Skin epidermis (tissue), 12 donors: ENCODE data around the gene NLK.

Experiments used
- H3K27ac ChIP-seq, 21 experiments: fragments of 200-600 bp; sonication (generic) in 11 of 21; one replicate each; pipeline ENCODE4 v1.5.0; 2020; ENCODE audit warnings: mild to moderate bottlenecking in 3 of 21, inconsistent platforms in 2 of 21, moderate library complexity in 2 of 21
- H3K4me3 ChIP-seq, 7 experiments: fragments of 200-600 bp; sonication (generic) in 2 of 7; one replicate each; pipeline ENCODE4 v1.5.0; 2020; ENCODE audit warnings: inconsistent platforms in 2 of 7, mild to moderate bottlenecking in 2 of 7, moderate library complexity in 1 of 7

The NLK gene

DNA sequence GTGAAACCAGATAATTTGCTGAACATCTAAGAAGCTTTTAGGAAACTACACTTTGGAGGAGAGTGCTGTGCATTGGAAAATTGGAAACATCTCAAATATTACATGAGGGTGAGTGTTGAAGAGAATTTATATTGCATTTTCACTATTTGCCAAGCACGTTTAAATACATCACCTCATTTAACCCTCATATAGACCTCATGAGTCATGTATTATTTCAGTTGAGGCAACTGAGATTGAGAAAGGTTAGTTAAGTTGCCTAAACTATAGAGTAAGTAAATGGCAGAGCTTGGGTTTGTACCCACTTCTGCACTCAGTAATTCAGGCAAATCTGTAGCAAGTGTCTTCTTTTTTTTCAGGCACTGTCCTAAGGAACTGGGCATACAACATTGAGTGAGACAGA, 3.7 kb upstream of the NLK start:
- Histone ChIP-seq H3K4me3 (no peak overlapping the region), H3K27ac (no peak overlapping the region)

DNA sequence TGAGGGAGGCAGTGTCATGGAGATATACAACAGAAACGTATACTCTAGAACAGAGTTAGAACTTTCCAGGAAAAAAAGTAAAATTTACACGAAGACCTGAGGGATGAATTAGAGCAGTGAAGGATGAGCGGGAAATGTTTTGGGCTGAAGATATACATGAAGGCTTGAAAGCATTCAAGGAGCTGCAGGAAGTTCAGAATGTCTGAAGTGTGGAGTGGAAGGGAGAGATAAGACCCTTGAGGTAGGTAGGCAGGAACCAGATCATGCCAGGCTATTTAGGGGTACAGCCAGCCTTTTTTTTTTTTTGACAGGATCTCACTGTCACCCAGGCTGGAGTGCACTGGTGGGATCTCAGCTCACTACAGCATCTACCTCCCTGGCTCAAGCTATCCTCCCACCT, 3.2 kb upstream of the NLK start:
- no peak overlapping the region for H3K27ac ChIP-seq

DNA sequence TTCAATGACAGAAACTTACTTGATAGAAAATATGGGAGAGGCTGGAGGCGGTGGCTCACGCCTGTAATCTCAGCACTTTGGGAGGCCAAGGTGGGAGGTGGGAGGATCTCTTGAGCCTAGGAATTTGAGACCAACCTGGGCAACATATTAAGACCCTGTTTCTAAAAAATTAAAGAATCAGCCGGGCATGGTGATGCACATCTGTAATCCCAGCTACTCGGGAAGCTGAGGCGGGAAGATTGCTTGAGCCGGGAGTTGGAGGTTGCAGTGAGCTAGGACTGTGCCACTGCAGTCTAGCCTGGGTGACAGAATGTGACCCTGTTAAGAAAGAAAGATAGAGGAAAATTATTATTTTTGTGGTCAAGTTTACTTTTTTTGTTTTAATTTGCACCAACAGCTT, 2.1 kb upstream of the NLK start:
- peak overlapping the region in 5 of 7 experiments; percentile 1 to 94 (median 92) for H3K4me3 ChIP-seq
- no peak overlapping the region for H3K27ac ChIP-seq

More for the DNA sequence above, 3.2 kb upstream of the NLK start:
- H3K4me3 ChIP-seq = no peak overlapping the region

DNA sequence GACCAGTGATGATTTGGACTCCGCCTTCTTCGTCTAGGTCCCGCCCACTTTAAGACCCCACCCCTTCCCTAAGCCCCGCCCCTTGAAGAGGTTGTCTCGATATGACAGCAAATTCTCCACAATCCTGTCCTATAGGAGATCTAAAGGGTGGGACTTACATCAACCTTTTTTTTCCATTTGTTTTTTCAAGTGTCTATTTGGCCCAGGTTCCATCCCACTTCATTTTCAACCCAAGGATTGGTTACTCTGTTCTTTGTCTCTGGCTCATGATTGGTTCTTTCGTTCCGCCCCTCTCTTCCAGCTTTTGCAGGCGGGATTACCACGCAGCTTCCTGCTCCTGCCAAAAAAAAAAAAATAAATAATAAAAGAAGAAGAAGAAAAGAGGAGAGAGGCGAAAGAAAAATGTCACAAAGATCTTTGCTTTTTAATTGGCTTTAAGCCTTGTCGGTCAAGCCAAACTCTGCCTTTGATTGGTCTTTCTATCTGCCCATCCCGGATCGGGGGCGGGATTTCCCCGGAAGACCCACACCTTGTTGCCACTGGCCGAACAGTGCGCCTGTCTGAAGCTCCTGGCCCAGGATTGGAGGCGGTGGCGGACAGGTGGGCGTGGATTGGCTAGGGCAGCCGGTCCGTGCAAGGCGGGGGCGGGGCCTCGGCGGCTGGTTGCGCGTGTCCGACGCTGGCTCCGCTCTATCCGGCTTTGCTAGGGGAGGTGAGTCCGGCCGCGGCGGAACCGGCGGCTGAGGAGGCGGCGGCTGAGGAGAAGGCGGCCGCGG, 1.2 kb upstream of the NLK start:
- peak overlapping the region; percentile 55 to 97 (median 92) for H3K4me3 ChIP-seq
- H3K27ac ChIP-seq = peak overlapping the region; percentile 68 to 97 (median 94)

DNA sequence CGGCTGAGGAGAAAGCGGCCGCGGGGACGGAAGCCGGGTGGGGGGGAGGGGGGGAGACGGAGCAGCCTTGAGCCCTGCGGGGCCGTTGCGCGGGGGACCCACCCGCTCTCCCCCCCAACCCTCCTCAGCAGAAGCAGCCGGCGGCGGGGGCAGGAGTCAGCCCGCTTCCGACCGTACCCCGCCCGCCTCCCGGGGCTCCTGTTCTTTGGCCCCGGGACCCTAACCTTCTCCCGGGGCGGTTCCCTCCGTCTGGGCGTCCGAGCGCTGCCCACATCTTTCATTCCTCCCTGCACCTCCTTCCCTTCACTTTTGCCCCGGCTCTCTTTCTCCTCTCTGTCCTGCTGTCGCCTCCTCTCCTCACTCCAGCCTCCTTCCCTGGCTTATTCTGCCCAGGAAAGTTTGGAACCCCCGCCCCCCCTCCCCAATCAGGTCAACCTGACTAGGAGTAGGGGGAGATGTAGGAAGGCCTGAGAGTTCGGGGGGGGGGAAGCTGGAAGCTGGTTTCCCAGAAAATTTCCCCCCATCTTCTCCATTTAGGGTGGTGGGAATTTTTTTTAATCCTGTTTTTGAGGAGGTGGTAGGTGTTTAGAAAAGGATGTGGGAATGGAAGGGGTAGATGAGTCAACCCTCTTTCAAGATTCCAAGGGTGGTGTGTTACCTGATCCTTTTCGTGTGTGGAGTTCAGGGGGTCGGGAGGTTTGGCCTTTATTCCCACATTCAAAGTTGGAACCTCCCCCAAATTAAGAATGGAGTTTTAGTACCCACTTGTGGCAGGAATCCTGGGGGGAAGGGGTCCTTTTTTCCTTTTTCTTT, 427 bp upstream of the NLK start:
- Histone ChIP-seq H3K27ac (peak overlapping the region; percentile 68 to 97 (median 94)), H3K4me3 (peak overlapping the region; percentile 55 to 97 (median 92))

DNA sequence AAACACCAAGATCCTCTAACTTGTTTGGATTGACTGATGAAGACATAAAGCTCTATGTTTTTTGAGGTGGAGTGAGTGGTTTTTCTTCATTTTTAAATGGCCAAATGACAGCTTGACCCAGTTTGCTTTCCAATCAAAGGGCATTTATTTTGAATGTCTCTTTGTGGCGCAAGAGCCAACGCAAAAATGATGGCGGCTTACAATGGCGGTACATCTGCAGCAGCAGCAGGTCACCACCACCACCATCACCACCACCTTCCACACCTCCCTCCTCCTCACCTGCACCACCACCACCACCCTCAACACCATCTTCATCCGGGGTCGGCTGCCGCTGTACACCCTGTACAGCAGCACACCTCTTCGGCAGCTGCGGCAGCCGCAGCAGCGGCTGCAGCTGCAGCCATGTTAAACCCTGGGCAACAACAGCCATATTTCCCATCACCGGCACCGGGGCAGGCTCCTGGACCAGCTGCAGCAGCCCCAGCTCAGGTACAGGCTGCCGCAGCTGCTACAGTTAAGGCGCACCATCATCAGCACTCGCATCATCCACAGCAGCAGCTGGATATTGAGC, 329 bp downstream of the NLK start:
- Histone ChIP-seq H3K27ac (peak overlapping the region in 3 of 21 experiments; percentile 87 to 97 (median 94)), H3K4me3 (peak overlapping the region in 4 of 7 experiments; percentile 92 to 97 (median 93))

DNA sequence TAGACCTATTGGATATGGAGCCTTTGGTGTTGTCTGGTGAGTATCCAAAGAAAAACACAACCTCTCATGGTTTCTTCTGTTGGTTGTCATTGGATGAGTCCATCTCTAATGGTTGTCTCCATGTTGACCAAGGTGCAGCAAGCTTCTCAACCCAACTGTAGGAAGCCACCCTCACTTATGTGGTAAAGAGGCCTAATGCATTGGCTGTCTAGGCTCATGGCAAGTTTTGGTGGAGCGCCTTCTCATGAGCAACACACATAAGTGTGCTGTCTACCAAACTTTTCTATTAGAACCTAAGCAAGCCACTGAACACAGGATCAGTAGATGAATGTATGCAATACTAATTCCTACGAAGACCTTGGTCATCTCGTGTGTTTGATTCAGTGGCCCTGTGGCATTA, 819 bp downstream of the NLK start:
- Histone ChIP-seq H3K4me3 (no peak overlapping the region), H3K27ac (no peak overlapping the region)

DNA sequence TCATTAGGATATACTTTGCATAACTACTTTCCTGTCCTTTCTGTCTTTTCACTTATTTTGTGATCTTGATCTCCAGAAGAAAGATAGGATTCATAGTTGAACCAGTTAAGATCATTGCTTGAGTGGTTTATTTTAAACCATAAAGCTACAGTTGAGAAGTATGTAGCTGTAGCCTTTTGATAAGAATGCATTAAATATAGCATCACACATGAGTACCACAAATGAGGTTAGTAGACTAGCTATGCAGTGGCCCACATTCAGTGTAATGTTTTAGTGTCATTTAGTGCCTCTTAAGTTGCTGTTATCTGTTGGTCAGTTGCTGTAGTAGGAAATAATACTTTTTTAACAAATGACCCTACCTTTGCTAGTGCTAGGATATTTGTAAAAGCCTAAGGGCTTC, 1.3 kb downstream of the NLK start:
- Histone ChIP-seq H3K27ac (no peak overlapping the region), H3K4me3 (no peak overlapping the region)

DNA sequence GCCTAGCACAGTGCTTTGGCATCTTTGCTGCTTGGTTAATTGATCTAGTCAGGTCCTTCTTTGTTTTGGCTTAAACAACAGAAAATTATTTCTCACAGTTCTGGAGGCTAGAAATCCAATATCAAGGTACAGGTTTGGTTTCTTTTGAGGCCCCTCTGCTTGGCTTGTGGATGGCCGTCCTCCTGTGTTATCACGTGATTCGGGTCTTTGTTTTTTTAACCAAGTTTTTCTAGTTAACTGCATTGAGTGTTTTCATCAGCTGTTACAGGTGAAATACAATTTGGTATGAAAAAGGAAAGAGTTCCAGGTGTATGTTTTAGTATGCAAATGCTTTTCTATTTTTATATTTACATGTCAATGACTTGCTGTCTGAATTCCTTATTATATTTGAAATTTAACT, 2.8 kb downstream of the NLK start:
- H3K4me3 ChIP-seq = no peak overlapping the region
- H3K27ac ChIP-seq = no peak overlapping the region

DNA sequence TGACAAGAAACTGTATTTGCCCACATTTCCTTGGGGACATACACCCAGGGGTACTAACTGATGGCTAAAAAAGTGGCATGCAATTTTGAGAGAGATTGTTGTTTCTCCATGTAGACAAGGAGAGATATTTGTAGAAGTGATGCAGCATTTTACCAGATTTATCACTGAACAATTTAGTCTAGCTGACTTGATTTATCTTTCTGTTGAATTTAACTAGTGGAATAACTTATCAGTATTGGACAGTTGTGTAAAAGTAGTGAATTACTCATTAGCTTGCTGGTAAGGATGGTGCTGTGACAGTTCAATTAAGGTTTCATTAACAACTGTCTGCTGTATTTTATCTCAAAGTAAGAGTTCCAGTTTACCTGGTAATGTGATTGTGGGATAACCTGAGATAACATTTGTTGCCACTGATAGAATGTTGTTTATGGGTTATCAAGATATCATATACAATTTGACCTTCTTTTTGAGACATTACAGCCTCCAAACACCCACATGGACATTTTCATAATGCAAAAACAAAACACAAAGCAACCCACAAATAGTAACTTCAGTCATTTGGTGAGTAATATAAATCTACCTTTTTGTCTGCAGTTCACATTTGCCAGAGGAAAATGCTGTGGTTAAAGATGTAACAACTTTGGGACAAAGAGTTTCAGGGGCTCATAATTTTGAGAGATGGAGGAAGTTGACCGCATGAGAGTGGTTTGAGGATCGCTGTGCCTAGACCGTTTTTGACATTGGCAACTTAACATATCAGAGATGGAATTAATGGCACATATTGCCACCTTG, 3.8 kb downstream of the NLK start:
- no peak overlapping the region for H3K4me3 ChIP-seq
- H3K27ac ChIP-seq = no peak overlapping the region

DNA sequence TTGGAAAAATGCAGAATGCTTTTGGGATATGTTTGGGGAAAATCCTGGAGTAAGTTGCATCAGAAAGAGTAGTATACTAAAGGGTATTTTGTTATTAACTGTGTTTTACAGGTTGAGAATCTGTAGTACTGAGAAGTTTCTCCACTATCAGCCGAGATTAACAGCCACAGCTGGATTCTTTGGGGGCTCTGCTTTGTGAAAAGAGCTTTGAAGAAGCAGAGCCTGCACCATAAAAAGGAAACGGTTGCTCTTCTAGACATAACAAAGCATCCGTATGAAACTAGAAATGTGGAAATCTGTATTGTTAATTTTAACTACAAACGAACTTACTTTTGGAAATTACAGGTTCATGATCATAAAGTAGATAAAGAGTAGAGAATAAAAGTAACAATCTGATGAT, 5.3 kb downstream of the NLK start:
- Histone ChIP-seq H3K27ac (no peak overlapping the region), H3K4me3 (no peak overlapping the region)

DNA sequence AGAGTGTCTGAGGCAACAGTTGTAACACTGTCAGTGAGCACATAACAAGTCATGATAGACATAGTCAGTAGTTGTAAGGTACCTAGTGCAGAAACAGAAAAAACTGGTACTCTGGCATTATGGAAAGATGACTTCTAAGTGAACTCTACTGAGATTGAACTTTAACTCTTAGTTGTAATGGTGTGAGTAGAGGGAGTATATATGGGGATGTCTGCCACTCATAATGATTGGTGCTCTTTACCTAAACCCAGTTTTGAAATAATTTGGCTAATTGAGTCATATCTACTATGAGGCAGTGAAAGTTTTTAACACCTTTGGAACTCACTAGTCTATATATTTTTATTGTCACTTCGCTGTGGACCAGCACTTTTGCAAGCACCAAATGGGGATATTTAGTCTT, 6.6 kb downstream of the NLK start:
- Histone ChIP-seq H3K4me3 (no peak overlapping the region), H3K27ac (no peak overlapping the region)

DNA sequence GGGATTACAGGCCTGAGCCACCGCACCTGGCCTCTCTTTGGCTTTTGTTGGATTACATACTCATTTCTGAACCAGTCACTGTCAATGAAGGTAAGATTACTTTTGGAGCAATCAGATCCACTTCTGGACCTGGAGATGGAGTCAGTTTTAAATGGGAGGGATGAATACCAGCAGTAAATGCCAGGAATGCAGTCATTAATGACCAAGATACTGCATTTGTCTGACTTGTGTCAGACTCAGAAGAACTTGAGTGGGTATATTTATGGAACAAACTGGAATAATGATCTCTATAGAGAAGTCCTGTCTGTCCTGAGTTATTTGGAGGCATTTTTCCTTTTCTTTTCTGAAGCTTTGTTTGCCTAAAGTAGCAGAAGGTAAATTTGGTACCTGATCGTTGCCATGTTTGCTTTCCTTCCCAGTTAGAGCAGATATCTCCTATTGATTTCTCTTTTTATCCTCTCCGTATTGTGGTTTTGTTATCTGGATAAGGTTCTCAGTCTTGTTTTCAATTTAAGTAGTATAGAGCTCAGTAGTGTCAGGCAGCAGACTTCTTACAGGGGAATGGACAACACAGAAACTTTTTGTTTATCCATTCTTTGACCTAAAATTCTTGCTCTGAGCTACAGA, 10.7 kb downstream of the NLK start:
- Histone ChIP-seq H3K4me3 (no peak overlapping the region), H3K27ac (no peak overlapping the region)

DNA sequence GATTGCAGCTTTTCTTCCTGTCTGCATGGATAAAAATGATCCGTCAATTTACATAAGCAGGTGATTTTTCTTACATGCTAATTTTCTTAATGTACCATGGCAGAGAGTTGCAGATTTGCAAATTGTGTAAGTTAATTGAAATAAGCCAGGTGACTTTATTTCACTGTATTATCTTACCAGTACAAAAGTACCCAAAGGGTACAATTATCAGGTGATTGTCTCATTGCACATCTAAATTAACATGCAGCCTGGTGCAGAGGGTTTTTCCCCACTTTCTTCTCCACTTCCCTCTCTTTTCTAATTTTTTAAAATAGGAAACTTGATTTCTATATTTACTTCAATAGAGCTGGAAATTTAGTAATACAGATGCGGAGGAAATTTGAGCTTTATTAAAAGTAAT, 11.2 kb downstream of the NLK start:
- H3K27ac ChIP-seq = no peak overlapping the region
- no peak overlapping the region for H3K4me3 ChIP-seq

DNA sequence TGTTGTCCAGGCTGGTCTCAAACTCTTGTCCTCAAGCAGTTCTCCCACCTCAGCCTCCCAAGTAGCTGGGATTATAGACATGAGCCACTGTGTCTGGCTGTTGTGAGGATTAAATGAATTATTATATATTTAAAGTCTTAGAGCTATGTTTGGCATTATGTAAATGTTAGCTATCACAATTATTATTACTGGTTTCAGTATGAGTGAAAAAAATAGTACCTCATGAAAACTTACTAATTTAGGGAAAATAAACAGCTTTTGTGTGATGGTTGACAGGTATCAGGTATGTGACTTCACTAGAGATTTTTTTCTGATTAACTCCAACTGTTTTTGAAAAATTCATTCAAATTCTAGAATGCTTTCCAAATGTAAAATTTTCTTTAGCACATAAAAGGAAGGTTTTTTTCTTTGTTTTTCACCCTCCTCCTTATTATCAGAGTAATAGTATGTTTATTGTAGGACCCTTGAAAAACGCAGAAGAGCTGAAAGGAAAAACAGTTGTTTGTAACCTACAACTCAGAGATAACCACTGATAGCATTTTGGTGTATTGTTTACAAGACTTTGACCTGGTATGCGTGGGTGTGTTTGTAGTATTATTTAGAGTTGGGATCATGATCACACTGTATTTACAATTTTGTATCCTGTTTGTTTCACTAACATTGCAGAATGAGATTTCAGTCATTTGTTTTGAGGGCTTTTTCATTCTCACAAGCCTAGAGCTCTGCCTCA, 13.2 kb downstream of the NLK start:
- no peak overlapping the region for H3K4me3 ChIP-seq
- no peak overlapping the region for H3K27ac ChIP-seq

DNA sequence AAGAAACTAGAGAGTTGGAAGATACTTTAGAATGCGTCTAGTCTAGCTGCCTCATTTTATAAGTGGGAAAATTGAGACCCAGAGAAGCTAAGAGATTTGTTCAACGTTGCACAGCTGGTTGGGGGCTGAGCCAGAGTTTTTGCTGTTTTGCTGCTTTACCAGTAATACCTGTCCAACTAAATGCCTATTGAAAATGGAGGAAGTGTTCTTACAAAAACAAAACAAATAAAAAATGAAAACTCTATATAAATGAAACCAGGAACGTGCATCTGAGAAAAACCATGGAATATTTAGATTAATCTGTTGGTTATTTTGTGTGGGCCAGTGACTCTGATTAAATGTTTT, 13.8 kb downstream of the NLK start:
- Histone ChIP-seq H3K27ac (no peak overlapping the region), H3K4me3 (no peak overlapping the region)

DNA sequence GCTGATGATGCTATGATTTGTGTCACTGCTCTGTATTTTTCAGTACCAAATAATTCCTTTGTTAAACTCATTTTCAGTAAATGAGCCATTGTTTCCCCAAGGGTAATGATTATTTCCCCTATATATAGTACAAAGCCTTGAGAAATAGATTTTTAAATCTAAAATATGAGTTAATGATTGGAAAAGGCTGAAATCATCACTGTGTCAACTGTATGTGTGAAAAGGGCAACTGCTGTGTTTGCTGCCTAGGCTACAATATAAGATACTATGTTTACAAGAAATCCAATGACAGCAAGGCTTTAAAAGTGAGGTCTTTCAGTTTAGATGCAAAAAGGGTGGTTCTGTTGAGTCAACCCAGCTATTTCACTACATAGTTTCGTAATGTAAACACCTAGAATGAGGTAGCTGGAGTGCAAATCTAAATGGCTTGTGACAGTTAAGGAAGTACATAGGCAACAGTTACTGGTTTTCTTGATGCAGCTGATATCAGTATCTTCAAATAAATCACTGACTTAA, 15.3 kb downstream of the NLK start:
- Histone ChIP-seq H3K4me3 (no peak overlapping the region), H3K27ac (no peak overlapping the region)

DNA sequence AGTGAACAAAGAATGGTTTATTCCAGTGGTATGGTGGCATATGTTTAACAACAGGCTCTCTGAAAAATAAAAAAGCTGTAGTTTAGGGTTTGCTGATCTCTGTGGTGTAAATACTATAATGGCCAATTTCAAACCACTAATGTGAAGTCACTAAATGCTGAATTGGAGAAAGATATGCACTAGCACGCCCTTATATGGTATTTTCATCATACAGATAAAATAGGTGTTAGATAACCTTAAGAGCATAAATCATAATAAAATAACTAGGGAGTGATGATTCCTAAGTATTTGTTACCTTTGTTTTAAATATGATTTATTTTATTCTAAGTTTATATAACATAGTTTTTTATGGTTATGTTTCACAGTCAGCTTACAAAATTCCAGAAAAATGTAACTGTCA, 17.2 kb downstream of the NLK start:
- Histone ChIP-seq H3K4me3 (no peak overlapping the region), H3K27ac (no peak overlapping the region)

DNA sequence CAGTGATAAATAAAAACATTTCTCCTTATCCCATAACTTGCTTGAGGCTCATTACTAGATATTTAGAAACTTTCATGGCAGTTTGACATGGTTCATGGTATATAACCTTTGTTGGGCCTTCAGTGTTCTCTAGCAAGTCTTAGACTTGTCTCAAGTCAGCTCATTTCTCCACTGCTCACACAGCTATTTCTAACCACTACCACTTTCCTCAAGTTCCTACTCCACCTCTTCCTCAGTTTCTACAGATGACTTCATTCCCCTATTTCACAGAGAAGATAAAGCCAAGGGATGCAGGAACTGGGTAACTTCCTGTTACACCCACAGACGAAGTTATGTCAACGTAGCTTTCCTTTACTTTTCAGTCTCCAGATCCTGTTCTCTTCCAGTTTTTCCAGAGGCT, 23.2 kb downstream of the NLK start:
- H3K27ac ChIP-seq = no peak overlapping the region
- H3K4me3 ChIP-seq = no peak overlapping the region
